Measurements from ENCODE around the gene C14orf180.
A peak's percentile ranks its signal among the peaks of the same experiment; 100 is the strongest.

Gene C14orf180

GRCh38 chr14:104561632-104562495 is 17.7 kb upstream of the C14orf180 start:
- no peak overlapping the region for H3K4me3 ChIP-seq (ENCODE audit: control insufficient read depth, low read depth, low read length)
- DNase-seq (ENCODE audit: low read depth), result no peak
- TF ChIP-seq CTCF (conservative IDR thresholded peaks at IDR 0.05; ENCODE audit: control insufficient read depth, insufficient read depth, low read depth, low read length), result no peak

- no peak for TF ChIP-seq CTCF (conservative IDR thresholded peaks at IDR 0.05; ENCODE audit: control insufficient read depth, insufficient read depth, low read depth, low read length)
- DNase-seq (ENCODE audit: low read depth), result no peak
- H3K4me3 ChIP-seq (ENCODE audit: control insufficient read depth, low read depth, low read length), result no peak overlapping the region
These were observed 17.0 kb upstream of the C14orf180 start for GRCh38 chr14:104562606-104563005.

- H3K4me3 ChIP-seq (ENCODE audit: control insufficient read depth, low read depth, low read length), result no peak overlapping the region
- no peak for DNase-seq (ENCODE audit: low read depth)
- TF ChIP-seq CTCF (conservative IDR thresholded peaks at IDR 0.05; ENCODE audit: control insufficient read depth, insufficient read depth, low read depth, low read length), result no peak
These were observed 16.3 kb upstream of the C14orf180 start for GRCh38 chr14:104563191-104563741.

- no peak overlapping the region for H3K4me3 ChIP-seq (ENCODE audit: control insufficient read depth, low read depth, low read length)
- peak; percentile 43 for DNase-seq (ENCODE audit: low read depth)
- TF ChIP-seq CTCF (conservative IDR thresholded peaks at IDR 0.05; ENCODE audit: control insufficient read depth, insufficient read depth, low read depth, low read length), result peak; percentile 65
These were observed 15.6 kb upstream of the C14orf180 start for GRCh38 chr14:104563742-104564615.

- H3K4me3 ChIP-seq (ENCODE audit: control insufficient read depth, low read depth, low read length), result no peak overlapping the region
- TF ChIP-seq CTCF (conservative IDR thresholded peaks at IDR 0.05; ENCODE audit: control insufficient read depth, insufficient read depth, low read depth, low read length), result no peak
- no peak for DNase-seq (ENCODE audit: low read depth)
These were observed 14.6 kb upstream of the C14orf180 start for GRCh38 chr14:104564744-104565679.
